Measurements from ENCODE around the gene CPSF4L.

CPSF4L gene

GRCh38 chr17:73283841-73284282, 22.2 kb upstream of the CPSF4L start:
- no peak overlapping the region for H3K4me3 ChIP-seq (ENCODE audit: low read length)
- TF ChIP-seq, protein P1, sequence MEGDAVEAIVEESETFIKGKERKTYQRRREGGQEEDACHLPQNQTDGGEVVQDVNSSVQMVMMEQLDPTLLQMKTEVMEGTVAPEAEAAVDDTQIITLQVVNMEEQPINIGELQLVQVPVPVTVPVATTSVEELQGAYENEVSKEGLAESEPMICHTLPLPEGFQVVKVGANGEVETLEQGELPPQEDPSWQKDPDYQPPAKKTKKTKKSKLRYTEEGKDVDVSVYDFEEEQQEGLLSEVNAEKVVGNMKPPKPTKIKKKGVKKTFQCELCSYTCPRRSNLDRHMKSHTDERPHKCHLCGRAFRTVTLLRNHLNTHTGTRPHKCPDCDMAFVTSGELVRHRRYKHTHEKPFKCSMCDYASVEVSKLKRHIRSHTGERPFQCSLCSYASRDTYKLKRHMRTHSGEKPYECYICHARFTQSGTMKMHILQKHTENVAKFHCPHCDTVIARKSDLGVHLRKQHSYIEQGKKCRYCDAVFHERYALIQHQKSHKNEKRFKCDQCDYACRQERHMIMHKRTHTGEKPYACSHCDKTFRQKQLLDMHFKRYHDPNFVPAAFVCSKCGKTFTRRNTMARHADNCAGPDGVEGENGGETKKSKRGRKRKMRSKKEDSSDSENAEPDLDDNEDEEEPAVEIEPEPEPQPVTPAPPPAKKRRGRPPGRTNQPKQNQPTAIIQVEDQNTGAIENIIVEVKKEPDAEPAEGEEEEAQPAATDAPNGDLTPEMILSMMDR (conservative IDR thresholded peaks at IDR 0.05; ENCODE audit: low read length): no peak
- no peak for DNase-seq (ENCODE audit: low read depth)

DNA sequence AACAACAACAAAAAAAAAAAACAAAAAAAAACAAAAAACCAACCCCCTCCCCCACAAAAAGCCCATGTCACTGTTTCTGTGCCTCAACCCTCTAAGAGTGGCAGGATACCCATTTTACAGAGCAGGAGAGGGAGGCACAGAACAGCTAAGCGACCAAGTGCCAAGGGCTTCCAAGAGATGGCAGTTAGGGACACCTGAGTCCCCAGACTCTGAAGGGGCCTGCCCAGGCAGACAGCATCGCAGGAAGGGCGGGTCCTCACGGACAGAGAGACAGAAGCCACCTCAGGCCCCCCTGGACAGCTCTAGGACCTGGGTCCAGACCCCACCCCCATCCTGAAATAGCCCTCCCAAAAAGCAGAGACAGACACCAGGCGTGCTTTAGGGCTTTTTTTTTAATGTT, 21.6 kb upstream of the CPSF4L start:
- no peak for DNase-seq (ENCODE audit: low read depth)
- H3K4me3 ChIP-seq (ENCODE audit: low read length): no peak overlapping the region
- TF ChIP-seq, protein P1 (conservative IDR thresholded peaks at IDR 0.05; ENCODE audit: low read length): no peak

- TF ChIP-seq, protein P1 (conservative IDR thresholded peaks at IDR 0.05; ENCODE audit: low read length): no peak
- DNase-seq (ENCODE audit: low read depth): no peak
- no peak overlapping the region for H3K4me3 ChIP-seq (ENCODE audit: low read length)
Measured at GRCh38 chr17:73282629-73283028, 20.9 kb upstream of the CPSF4L start.

DNA sequence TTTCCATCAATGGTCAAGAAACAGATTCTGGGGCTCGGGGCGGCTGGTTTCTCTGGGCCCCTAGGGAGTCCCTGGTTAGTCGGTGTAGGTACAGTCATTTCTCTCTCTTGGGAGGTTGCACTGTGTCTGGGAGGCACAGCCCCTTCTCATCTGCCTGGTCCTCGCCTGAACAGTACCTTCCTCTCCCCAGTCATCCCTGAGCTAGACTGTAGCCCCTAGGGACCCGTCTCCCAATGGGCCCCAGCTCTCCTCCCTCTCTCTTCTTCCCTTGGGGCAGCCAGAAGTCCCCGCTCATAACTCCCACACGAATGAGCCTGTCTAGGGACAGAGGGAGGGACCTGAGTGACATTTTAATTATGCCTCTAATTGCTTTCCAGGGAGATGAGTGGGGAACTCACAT, 20.2 kb upstream of the CPSF4L start:
- no peak overlapping the region for H3K4me3 ChIP-seq (ENCODE audit: low read length)
- TF ChIP-seq, protein P1 (conservative IDR thresholded peaks at IDR 0.05; ENCODE audit: low read length): no peak
- DNase-seq (ENCODE audit: low read depth): no peak

DNA sequence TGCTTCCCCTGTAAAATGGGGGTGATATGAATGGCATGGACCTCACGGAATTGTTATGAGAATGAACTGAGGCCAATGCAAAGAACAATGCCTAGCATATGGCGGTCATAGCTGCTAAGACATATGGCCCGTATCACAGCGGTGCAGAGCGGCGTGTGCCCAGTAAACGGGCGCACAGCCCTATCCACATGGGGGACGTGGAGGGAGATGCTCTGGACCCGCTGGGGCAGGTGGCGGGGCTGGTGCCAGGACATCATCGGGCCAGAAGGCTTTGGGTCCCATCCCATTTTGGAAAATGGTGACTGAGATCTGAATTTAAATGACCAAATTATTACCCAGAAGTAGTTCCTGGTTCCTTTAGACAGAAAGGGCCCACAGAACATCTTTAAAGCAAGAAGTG, 18.5 kb upstream of the CPSF4L start:
- no peak for DNase-seq (ENCODE audit: low read depth)
- TF ChIP-seq, protein P1 (conservative IDR thresholded peaks at IDR 0.05; ENCODE audit: low read length): no peak
- H3K4me3 ChIP-seq (ENCODE audit: low read length): no peak overlapping the region

GRCh38 chr17:73279704-73280103, 18.0 kb upstream of the CPSF4L start:
- TF ChIP-seq, protein P1 (conservative IDR thresholded peaks at IDR 0.05; ENCODE audit: low read length): no peak
- DNase-seq (ENCODE audit: low read depth): no peak
- no peak overlapping the region for H3K4me3 ChIP-seq (ENCODE audit: low read length)

DNA sequence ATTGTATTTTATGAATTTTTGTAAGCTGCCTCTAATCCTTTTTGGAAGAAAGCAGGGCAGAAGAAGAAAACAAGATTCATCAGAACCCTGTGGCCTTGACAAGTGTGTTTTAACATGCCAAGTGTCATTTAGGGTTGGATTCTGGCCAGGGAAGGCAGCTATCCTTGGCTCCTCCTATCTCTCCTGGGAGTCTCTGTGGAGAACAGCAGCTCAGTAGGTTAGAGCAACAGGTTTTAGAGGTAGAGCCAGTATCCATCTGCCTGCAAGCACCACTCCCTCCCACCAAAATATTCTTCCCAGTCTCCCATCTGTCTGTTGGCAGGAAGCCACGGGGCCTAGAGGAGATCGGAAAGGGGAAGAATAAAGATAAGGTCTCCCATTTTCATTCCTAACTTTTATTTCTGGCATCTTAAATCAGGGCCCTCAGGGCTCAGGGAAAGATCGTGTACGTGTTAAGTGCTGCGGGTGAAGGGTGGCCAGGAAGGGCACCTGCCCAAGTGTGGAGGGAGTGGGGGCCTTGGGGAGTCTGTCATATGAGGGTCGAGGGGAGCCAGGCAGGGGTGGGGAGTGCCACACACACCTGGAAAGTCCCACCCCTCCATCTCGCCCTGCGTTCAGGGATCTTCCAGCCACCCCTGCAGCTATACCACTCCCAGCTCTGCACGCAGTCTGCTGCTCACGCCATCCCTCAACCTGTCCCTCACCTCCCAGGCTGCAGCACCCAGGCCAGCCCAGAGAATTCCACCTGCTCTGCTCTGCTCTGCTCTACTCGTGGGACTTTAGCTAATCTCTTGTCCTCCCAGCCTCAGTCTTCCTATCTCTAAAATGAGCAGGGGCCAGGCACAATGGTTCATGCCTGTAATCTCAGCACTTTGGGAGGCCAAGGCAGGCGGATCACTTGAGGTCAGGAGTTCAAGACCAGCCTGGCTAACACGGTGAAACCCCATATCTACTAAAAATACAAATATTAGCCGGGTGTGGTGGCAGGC, 17.1 kb upstream of the CPSF4L start:
- H3K4me3 ChIP-seq (ENCODE audit: low read length): no peak overlapping the region
- DNase-seq (ENCODE audit: low read depth): peak; percentile 35
- TF ChIP-seq, protein P1 (conservative IDR thresholded peaks at IDR 0.05; ENCODE audit: low read length): no peak

Measured in AG10803 (cell line).